Ovary (tissue), 3 donors: Measurements from ENCODE around the gene LSM8.

Source experiments
- POLR2A ChIP-seq: fragments of 450-650 bp; IDR thresholded peaks from one replicate; pipeline ENCODE4 v1.6.1; 2017; ENCODE audit warnings: antibody characterized with exemption, mild to moderate bottlenecking, moderate library complexity
- TF ChIP-seq, protein P1 (sequence below), 3 donors: fragments of 450-650 bp in 2 of 3; fragments of 200-600 bp in 1 of 3; IDR thresholded peaks; one replicate each; pipeline versions ENCODE4 v1.5.1 to v1.8.0; 2016 to 2022; ENCODE audit warnings: antibody characterized with exemption in 3 of 3, mild to moderate bottlenecking in 1 of 3
- donor health status: DM: no; HTN: no; CAD: no.

GRCh38 chr7:118142012-118142411 lies 42.0 kb upstream of the LSM8 start:
- no peak for TF ChIP-seq POLR2A
- TF ChIP-seq, protein P1, sequence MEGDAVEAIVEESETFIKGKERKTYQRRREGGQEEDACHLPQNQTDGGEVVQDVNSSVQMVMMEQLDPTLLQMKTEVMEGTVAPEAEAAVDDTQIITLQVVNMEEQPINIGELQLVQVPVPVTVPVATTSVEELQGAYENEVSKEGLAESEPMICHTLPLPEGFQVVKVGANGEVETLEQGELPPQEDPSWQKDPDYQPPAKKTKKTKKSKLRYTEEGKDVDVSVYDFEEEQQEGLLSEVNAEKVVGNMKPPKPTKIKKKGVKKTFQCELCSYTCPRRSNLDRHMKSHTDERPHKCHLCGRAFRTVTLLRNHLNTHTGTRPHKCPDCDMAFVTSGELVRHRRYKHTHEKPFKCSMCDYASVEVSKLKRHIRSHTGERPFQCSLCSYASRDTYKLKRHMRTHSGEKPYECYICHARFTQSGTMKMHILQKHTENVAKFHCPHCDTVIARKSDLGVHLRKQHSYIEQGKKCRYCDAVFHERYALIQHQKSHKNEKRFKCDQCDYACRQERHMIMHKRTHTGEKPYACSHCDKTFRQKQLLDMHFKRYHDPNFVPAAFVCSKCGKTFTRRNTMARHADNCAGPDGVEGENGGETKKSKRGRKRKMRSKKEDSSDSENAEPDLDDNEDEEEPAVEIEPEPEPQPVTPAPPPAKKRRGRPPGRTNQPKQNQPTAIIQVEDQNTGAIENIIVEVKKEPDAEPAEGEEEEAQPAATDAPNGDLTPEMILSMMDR (IDR thresholded peaks at IDR 0.05), result no peak
